Neural cell (in vitro differentiated cells): ENCODE measurements around the gene BMPR1B.

Source experiments
- EZH2 ChIP-seq: fragments of 200-600, 300-800 bp; shearing (Covaris generic), sonication (generic); IDR thresholded peaks from 2 replicates; pipeline ENCODE4 v1.6.1; 2014; ENCODE audit warnings: antibody characterized with exemption, low read length, borderline replicate concordance, mild to moderate bottlenecking; ENCODE audit not compliant: insufficient read depth, poor library complexity, severe bottlenecking
- POLR2AphosphoS5 ChIP-seq: IDR thresholded peaks from 2 replicates; pipeline ENCODE4 v1.6.1; 2012
- RAD21 ChIP-seq: fragments of 450-650 bp; conservative IDR thresholded peaks from 2 replicates; pipeline ENCODE4 v1.6.1; 2014; ENCODE audit warnings: antibody characterized with exemption, mild to moderate bottlenecking, moderate library complexity
- TF ChIP-seq, protein P1 (sequence below): fragments of 450-650 bp; IDR thresholded peaks from 2 replicates; pipeline ENCODE4 v1.5.1; 2014; ENCODE audit warnings: antibody characterized with exemption, mild to moderate bottlenecking, moderate library complexity; ENCODE audit not compliant: poor library complexity, severe bottlenecking
- TF ChIP-seq, protein P2 (sequence below): IDR thresholded peaks from 2 replicates; pipeline ENCODE4 v1.6.1; 2012; ENCODE audit warnings: borderline replicate concordance

DNA sequence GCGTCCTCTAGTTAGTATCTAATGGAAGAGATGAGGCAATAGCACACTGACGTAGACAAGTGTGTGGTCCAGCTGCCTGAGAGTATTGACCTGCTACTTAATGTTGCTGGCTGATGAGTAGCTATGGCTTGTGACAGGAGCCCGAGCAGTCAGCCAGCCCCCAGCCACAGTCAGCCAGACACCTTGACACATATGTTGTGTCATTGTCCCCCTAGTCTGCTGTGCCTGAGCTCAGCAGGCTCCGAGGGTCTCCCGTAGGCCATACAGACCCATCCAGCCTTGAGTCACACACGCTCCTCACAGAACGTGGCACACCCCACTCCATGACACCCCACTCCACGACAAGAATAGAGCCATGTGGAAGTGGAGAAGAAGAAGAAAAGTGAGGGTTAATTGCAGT, 428.9 kb downstream of the BMPR1B start:
- TF ChIP-seq, protein P1, sequence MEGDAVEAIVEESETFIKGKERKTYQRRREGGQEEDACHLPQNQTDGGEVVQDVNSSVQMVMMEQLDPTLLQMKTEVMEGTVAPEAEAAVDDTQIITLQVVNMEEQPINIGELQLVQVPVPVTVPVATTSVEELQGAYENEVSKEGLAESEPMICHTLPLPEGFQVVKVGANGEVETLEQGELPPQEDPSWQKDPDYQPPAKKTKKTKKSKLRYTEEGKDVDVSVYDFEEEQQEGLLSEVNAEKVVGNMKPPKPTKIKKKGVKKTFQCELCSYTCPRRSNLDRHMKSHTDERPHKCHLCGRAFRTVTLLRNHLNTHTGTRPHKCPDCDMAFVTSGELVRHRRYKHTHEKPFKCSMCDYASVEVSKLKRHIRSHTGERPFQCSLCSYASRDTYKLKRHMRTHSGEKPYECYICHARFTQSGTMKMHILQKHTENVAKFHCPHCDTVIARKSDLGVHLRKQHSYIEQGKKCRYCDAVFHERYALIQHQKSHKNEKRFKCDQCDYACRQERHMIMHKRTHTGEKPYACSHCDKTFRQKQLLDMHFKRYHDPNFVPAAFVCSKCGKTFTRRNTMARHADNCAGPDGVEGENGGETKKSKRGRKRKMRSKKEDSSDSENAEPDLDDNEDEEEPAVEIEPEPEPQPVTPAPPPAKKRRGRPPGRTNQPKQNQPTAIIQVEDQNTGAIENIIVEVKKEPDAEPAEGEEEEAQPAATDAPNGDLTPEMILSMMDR = no peak
- no peak for TF ChIP-seq EZH2
- TF ChIP-seq, protein P2, sequence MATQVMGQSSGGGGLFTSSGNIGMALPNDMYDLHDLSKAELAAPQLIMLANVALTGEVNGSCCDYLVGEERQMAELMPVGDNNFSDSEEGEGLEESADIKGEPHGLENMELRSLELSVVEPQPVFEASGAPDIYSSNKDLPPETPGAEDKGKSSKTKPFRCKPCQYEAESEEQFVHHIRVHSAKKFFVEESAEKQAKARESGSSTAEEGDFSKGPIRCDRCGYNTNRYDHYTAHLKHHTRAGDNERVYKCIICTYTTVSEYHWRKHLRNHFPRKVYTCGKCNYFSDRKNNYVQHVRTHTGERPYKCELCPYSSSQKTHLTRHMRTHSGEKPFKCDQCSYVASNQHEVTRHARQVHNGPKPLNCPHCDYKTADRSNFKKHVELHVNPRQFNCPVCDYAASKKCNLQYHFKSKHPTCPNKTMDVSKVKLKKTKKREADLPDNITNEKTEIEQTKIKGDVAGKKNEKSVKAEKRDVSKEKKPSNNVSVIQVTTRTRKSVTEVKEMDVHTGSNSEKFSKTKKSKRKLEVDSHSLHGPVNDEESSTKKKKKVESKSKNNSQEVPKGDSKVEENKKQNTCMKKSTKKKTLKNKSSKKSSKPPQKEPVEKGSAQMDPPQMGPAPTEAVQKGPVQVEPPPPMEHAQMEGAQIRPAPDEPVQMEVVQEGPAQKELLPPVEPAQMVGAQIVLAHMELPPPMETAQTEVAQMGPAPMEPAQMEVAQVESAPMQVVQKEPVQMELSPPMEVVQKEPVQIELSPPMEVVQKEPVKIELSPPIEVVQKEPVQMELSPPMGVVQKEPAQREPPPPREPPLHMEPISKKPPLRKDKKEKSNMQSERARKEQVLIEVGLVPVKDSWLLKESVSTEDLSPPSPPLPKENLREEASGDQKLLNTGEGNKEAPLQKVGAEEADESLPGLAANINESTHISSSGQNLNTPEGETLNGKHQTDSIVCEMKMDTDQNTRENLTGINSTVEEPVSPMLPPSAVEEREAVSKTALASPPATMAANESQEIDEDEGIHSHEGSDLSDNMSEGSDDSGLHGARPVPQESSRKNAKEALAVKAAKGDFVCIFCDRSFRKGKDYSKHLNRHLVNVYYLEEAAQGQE = no peak
- TF ChIP-seq POLR2AphosphoS5 = no peak
- no peak for TF ChIP-seq RAD21
